ENCODE measurements around the gene AGPAT2.
A peak's percentile ranks its signal among the peaks of the same experiment; 100 is the strongest.

The AGPAT2 gene

GRCh38 chr9:136687721-136688223 is 515 bp upstream of the AGPAT2 start:
- H3K4me3 ChIP-seq (ENCODE audit: low read depth, low read length), result no peak overlapping the region
- DNase-seq (ENCODE audit: low read depth), result no peak
- no peak for TF ChIP-seq CTCF (IDR thresholded peaks at IDR 0.05; ENCODE audit: control insufficient read depth, extremely low read depth, insufficient read depth)

- no peak for TF ChIP-seq CTCF (IDR thresholded peaks at IDR 0.05; ENCODE audit: control insufficient read depth, extremely low read depth, insufficient read depth)
- H3K4me3 ChIP-seq (ENCODE audit: low read depth, low read length), result peak overlapping the region; percentile 70
- DNase-seq (ENCODE audit: low read depth), result no peak
These were observed 793 bp downstream of the AGPAT2 start for GRCh38 chr9:136686534-136686793.

GRCh38 chr9:136685790-136686533 is 1.3 kb downstream of the AGPAT2 start:
- TF ChIP-seq CTCF (IDR thresholded peaks at IDR 0.05; ENCODE audit: control insufficient read depth, extremely low read depth, insufficient read depth), result no peak
- DNase-seq (ENCODE audit: low read depth), result no peak

GRCh38 chr9:136685216-136685615 is 2.0 kb downstream of the AGPAT2 start:
- DNase-seq (ENCODE audit: low read depth), result no peak
- H3K4me3 ChIP-seq (ENCODE audit: low read depth, low read length), result no peak overlapping the region
- TF ChIP-seq CTCF (IDR thresholded peaks at IDR 0.05; ENCODE audit: control insufficient read depth, extremely low read depth, insufficient read depth), result no peak

More at GRCh38 chr9:136685790-136686533, 1.3 kb downstream of the AGPAT2 start:
- H3K4me3 ChIP-seq (ENCODE audit: low read depth, low read length), result peak overlapping the region; percentile 70

- no peak for TF ChIP-seq CTCF (IDR thresholded peaks at IDR 0.05; ENCODE audit: control insufficient read depth, extremely low read depth, insufficient read depth)
- DNase-seq (ENCODE audit: low read depth), result no peak
- no peak overlapping the region for H3K4me3 ChIP-seq (ENCODE audit: low read depth, low read length)
These were observed 2.5 kb downstream of the AGPAT2 start for GRCh38 chr9:136684799-136685198.

DNA sequence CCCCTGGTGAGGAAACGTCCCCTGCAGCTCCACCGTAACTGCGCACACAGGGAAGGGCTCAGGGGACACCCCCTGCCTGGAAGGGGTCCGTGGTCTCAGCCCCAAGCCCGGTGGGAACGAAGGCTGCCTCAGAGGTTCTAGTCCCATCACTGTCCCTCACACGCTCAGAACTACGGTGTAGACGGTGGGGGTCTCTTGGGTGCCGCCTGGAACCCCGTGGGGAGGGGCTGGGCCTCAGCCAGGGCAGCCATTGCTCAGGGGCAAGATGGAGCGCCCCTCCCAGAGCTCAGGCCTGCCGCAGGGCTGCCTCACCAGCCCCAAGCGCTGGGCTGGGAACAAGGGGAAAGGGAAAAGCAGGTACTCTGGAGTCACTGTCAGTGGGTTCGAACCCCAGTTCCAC is 2.9 kb downstream of the AGPAT2 start:
- no peak overlapping the region for H3K4me3 ChIP-seq (ENCODE audit: low read depth, low read length)
- TF ChIP-seq CTCF (IDR thresholded peaks at IDR 0.05; ENCODE audit: control insufficient read depth, extremely low read depth, insufficient read depth), result no peak

GRCh38 chr9:136683755-136684154 is 3.5 kb downstream of the AGPAT2 start:
- H3K4me3 ChIP-seq (ENCODE audit: low read depth, low read length), result no peak overlapping the region
- no peak for TF ChIP-seq CTCF (IDR thresholded peaks at IDR 0.05; ENCODE audit: control insufficient read depth, extremely low read depth, insufficient read depth)
- DNase-seq (ENCODE audit: low read depth), result no peak

More for the DNA sequence above, 2.9 kb downstream of the AGPAT2 start:
- DNase-seq (ENCODE audit: low read depth), result no peak
